ENCODE measurements around the gene ZBTB5.

GRCh38 chr9:37497320-37497719 is 32.1 kb upstream of the ZBTB5 start:
- TF ChIP-seq EZH2 (IDR thresholded peaks at IDR 0.05; ENCODE audit: low read depth, low read length, severe bottlenecking) (no peak), POLR2A (IDR thresholded peaks at IDR 0.05; ENCODE audit: control extremely low read depth in 1 of 2, low read depth in 2 of 2, low read length in 2 of 2) (no peak), POLR2AphosphoS5 (IDR thresholded peaks at IDR 0.05; ENCODE audit: low read depth, low read length) (no peak), NRF1 (IDR thresholded peaks at IDR 0.05; ENCODE audit: low read depth, low read length) (no peak), SP2 (IDR thresholded peaks at IDR 0.05; ENCODE audit: low read length) (no peak), CEBPB (IDR thresholded peaks at IDR 0.05; ENCODE audit: low read depth, low read length) (no peak), KDM1A (IDR thresholded peaks at IDR 0.05; ENCODE audit: borderline replicate concordance, low read length) (no peak), RFX5 (IDR thresholded peaks at IDR 0.05; ENCODE audit: borderline replicate concordance, low read depth, low read length) (no peak), RXRA (IDR thresholded peaks at IDR 0.05; ENCODE audit: insufficient read depth, low read depth, low read length) (no peak)
- TF ChIP-seq, protein P1, sequence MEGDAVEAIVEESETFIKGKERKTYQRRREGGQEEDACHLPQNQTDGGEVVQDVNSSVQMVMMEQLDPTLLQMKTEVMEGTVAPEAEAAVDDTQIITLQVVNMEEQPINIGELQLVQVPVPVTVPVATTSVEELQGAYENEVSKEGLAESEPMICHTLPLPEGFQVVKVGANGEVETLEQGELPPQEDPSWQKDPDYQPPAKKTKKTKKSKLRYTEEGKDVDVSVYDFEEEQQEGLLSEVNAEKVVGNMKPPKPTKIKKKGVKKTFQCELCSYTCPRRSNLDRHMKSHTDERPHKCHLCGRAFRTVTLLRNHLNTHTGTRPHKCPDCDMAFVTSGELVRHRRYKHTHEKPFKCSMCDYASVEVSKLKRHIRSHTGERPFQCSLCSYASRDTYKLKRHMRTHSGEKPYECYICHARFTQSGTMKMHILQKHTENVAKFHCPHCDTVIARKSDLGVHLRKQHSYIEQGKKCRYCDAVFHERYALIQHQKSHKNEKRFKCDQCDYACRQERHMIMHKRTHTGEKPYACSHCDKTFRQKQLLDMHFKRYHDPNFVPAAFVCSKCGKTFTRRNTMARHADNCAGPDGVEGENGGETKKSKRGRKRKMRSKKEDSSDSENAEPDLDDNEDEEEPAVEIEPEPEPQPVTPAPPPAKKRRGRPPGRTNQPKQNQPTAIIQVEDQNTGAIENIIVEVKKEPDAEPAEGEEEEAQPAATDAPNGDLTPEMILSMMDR (IDR thresholded peaks at IDR 0.05; ENCODE audit: control extremely low read depth in 1 of 3, insufficient read depth in 1 of 3, low read depth in 1 of 3, low read length in 3 of 3): no peak
- TF ChIP-seq, protein P2, sequence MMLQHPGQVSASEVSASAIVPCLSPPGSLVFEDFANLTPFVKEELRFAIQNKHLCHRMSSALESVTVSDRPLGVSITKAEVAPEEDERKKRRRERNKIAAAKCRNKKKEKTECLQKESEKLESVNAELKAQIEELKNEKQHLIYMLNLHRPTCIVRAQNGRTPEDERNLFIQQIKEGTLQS (IDR thresholded peaks at IDR 0.05; ENCODE audit: insufficient read depth, low read depth, low read length): no peak

All from H1 (cell line).